ENCODE measurements around the gene GRK7. TPM values are rescaled to one million over a fixed set of nuclear protein-coding genes. Genes with fewer than 3 reads are reported as not detected.

The GRK7 gene
- total and polyA plus RNA-seq, 9 of the 15 experiments (the other 6 are each of a cell fraction or from before 2014, with no cell fraction given) = 0.01 to 0.08 (median 0.04) TPM; not detected in 3

GRCh38 chr3:141714671-141715070 lies 48.5 kb upstream of the GRK7 start:
- no peaks in the 10 kb centered on the region for H3K36me3 ChIP-seq (ENCODE audit: control insufficient read depth, insufficient read depth, low read length)
- no peaks in the 10 kb centered on the region for H3K9me3 ChIP-seq (replicated peaks; ENCODE audit: control insufficient read depth, insufficient read depth, low read depth, low read length)
- no peaks in the 10 kb centered on the region for H3K27me3 ChIP-seq (ENCODE audit: control insufficient read depth in 2 of 2, insufficient read depth in 2 of 2, low read length in 2 of 2)
- intact Hi-C loops (cut with micrococcal nuclease) (no loop called here), in situ Hi-C loops (cut with MboI) (no loop called here)
- 11% methylated on average over 1 of the region's 1 CpG for WGBS (ENCODE audit: insufficient coverage, low coverage, missing lambda C conversion rate)
- no peak for ATAC-seq
- H3K4me1 ChIP-seq (replicated peaks in 1 of 2; ENCODE audit: control insufficient read depth in 2 of 2, insufficient read depth in 2 of 2, low read length in 2 of 2) = peaks cover 0 to under 1% of the 10 kb centered on the region in 2 experiments; a peak in 2 of 5 replicates
- H3K4me2 ChIP-seq (ENCODE audit: insufficient read depth, low read length) = no peak overlapping the region
- H3K9ac ChIP-seq (ENCODE audit: insufficient read depth in 1 of 2, low read depth in 2 of 2, low read length in 2 of 2) = no peak overlapping the region
- no peak for DNase-seq (ENCODE audit: extremely low read depth in 1 of 4, low spot score in 3 of 4)
- POLR2A ChIA-PET = interaction anchor here (0.6 kb wide), 1 partner anchor 89 kb away, joined by 3 read pairs; no protein-coding TSS in a partner anchor
- FAIRE-seq = no peak
- BruUV-seq (replicated peaks) = no TSS peak
- no peaks in the 10 kb centered on the region for H4K20me1 ChIP-seq (replicated peaks; ENCODE audit: control insufficient read depth, insufficient read depth, low read length)
- no peaks in the 10 kb centered on the region for H3K79me2 ChIP-seq (ENCODE audit: control insufficient read depth, insufficient read depth, low read length)
- H3K9me1 ChIP-seq (ENCODE audit: control insufficient read depth, insufficient read depth, low read length) = no peaks in the 10 kb centered on the region
- no peak overlapping the region for H3K27ac ChIP-seq (ENCODE audit: extremely low read depth, low read depth, low read length)
- TF ChIP-seq PCBP1 (IDR thresholded peaks at IDR 0.05; ENCODE audit: low read depth, low read length, poor library complexity, severe bottlenecking) = peak; percentile 63
- TF ChIP-seq MITF (IDR thresholded peaks at IDR 0.05) = no peak
- peak; percentile 63 for TF ChIP-seq PCBP2 (IDR thresholded peaks at IDR 0.05; ENCODE audit: low read depth, low read length, poor library complexity, severe bottlenecking)
- TF ChIP-seq MCM5 (IDR thresholded peaks at IDR 0.05; ENCODE audit: low read depth) = no peak
- peak; percentile 62 for TF ChIP-seq HNRNPK (IDR thresholded peaks at IDR 0.05; ENCODE audit: low read depth, low read length, poor library complexity, severe bottlenecking)
- no peak for TF ChIP-seq PHF21A (IDR thresholded peaks at IDR 0.05; ENCODE audit: borderline replicate concordance, low read depth)
- CTCF ChIA-PET (ENCODE audit: low intra/inter-chr PET ratio) = interaction anchor here (0.6 kb wide), 1 partner anchor 15 kb away, joined by 3 read pairs; no protein-coding TSS in a partner anchor
- H2AFZ ChIP-seq (ENCODE audit: low read depth, low read length) = no peak overlapping the region
- no peak overlapping the region for H3K4me3 ChIP-seq

Measured in K562 (cell line).